ENCODE data around the gene SETD6.

- TF ChIP-seq CTCF (IDR thresholded peaks at IDR 0.05) = no peak
- TF ChIP-seq POLR2A (IDR thresholded peaks at IDR 0.05) = no peak
These were observed 48.5 kb downstream of the SETD6 start for GRCh38 chr16:58563775-58564174.

All from testis (tissue), 2 donors.